Cardiac muscle cell (in vitro differentiated cells and primary cell): ENCODE data around the gene TRNT1. TPM values are rescaled to one million over a fixed set of nuclear protein-coding genes. Genes with fewer than 3 reads are reported as not detected.

Experiments used
- DNase-seq, 2 donors: peaks; one replicate each; pipeline versions ENCODE4 v3.0.0 to v3.0.0-alpha.2; 2010 to 2017; ENCODE audit warnings: low read depth in 1 of 2, low spot score in 1 of 2
- H3K27ac ChIP-seq: fragments of 200-600 bp; sonication (generic); 2 replicates; pipeline ENCODE4 v1.5.1; 2016
- H3K27me3 ChIP-seq: fragments of 200-600 bp; sonication (generic); 2 replicates; pipeline ENCODE4 v1.6.0; 2016; ENCODE audit warnings: control low read depth
- H3K36me3 ChIP-seq: fragments of 200-600 bp; sonication (generic); 2 replicates; pipeline ENCODE4 v1.5.1; 2016; ENCODE audit warnings: control low read depth
- H3K4me1 ChIP-seq: fragments of 200-600 bp; sonication (generic); 2 replicates; pipeline ENCODE4 v1.8.1; 2017; ENCODE audit warnings: low read depth, mild to moderate bottlenecking, mixed run types
- H3K4me3 ChIP-seq: fragments of 200-600 bp; sonication (generic); 2 replicates; pipeline ENCODE4 v1.5.1; 2016; ENCODE audit warnings: mild to moderate bottlenecking
- H3K9me3 ChIP-seq: fragments of 200-600 bp; sonication (generic); 2 replicates; pipeline ENCODE4 v1.5.1; 2017; ENCODE audit warnings: low read depth, mild to moderate bottlenecking, control low read depth
- polyA plus RNA-seq: library from polyadenylated mRNA; unstranded; fragments of >200 nt; fragmentation: Nextera tagmentation; extraction: Ambion mirVana; gene quantifications from 2 replicates; pipeline ENCODE4 v1.2.1, GENCODE V29; 2016
- total RNA-seq: library from RNA; depleted of rRNA; stranded (reverse); fragments of >200 nt; gene quantifications from 2 replicates; pipeline ENCODE4 v1.2.3, GENCODE V29; 2016
- TF ChIP-seq, protein P1 (sequence below): IDR thresholded peaks from 2 replicates; pipeline ENCODE4 v1.5.1; 2012; ENCODE audit warnings: low read depth, mild to moderate bottlenecking, low read length

The TRNT1 gene
- total and polyA plus RNA-seq, 2 experiments from 2014 or later, result 12.2 to 25.1 TPM

DNA sequence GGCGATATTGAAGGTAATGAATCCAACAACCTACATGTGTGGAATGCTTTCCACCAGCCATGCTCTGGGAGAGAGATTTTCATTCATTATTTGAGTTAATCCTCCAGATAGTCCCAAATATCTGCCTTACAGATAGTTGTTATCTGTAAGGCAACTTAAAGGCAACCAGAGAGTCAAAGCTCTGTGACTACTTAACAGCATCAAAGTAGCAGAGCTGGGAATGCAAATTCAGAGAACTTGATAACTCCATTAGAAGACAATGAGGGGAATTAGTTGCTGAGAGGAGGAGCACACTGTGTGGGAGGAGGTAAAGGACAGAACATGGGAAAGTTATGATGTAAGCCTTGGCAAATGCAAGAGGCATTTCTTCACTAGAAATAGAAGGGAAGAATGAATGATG, 63.2 kb downstream of the TRNT1 start:
- Histone ChIP-seq H3K27me3 (peaks cover 4% of the 10 kb centered on the region), H3K4me3 (no peak overlapping the region), H3K9me3 (no peaks in the 10 kb centered on the region), H3K36me3 (no peaks in the 10 kb centered on the region), H3K27ac (no peak overlapping the region), H3K4me1 (no peaks in the 10 kb centered on the region)
- TF ChIP-seq, protein P1, sequence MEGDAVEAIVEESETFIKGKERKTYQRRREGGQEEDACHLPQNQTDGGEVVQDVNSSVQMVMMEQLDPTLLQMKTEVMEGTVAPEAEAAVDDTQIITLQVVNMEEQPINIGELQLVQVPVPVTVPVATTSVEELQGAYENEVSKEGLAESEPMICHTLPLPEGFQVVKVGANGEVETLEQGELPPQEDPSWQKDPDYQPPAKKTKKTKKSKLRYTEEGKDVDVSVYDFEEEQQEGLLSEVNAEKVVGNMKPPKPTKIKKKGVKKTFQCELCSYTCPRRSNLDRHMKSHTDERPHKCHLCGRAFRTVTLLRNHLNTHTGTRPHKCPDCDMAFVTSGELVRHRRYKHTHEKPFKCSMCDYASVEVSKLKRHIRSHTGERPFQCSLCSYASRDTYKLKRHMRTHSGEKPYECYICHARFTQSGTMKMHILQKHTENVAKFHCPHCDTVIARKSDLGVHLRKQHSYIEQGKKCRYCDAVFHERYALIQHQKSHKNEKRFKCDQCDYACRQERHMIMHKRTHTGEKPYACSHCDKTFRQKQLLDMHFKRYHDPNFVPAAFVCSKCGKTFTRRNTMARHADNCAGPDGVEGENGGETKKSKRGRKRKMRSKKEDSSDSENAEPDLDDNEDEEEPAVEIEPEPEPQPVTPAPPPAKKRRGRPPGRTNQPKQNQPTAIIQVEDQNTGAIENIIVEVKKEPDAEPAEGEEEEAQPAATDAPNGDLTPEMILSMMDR, result no peak
- DNase-seq, result peak in 1 of 2 donors; percentile 20

DNA sequence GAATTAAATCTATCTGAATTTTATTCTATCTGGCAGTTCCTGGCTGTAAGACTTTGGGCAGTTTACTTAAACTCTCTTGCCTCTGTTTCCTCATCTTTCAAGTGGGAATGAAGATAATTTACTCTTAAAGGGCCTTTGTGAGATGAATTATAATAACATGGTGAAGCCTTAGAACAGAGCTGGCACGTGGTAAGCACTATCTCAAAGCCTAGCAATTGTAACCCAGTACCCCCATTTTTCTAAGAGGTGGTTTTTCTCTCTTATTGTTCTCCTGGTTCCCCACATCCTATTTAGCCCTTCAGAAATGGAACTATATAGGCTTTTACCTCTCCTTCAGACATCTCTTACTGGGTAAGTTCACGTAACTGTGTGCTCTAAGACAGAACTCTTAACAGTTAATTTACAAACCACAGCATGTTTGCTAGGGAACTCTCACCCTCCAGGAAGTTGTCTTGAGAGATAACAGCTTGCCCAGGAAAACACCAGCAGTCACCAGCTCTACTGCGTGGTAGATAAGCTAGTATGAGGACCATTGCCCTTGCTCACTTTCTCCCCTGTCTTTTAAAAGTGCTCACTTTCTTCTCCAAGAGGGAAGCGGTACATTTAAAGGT, 65.0 kb downstream of the TRNT1 start:
- H3K4me3 ChIP-seq, result no peak overlapping the region
- TF ChIP-seq, protein P1, result no peak
- H3K27me3 ChIP-seq, result peaks cover 8% of the 10 kb centered on the region
- no peaks in the 10 kb centered on the region for H3K4me1 ChIP-seq
- no peaks in the 10 kb centered on the region for H3K36me3 ChIP-seq
- H3K27ac ChIP-seq, result no peak overlapping the region
- peak; percentile 8 to 48 for DNase-seq
- no peaks in the 10 kb centered on the region for H3K9me3 ChIP-seq

DNA sequence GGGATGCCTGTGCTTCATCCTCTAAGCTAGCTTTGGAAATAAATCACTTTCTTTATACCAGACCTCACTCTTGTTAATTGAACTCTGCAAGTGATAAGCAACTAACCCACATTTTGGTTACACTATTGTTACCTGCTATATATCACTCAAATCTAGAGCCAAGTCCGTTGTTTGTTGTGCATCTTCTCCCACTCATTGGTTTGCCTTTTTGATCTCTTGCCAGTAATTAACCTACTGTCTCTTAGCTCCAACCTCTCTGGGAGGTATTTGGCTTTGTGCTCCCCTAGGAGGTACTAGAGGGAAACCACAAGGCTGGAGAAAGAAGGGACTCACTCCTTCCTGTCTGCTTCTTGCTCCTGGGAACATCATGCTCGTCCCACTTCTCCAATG, 65.5 kb downstream of the TRNT1 start:
- H3K27ac ChIP-seq, result no peak overlapping the region
- H3K4me1 ChIP-seq, result no peaks in the 10 kb centered on the region
- no peaks in the 10 kb centered on the region for H3K36me3 ChIP-seq
- no peak for DNase-seq
- H3K9me3 ChIP-seq, result no peaks in the 10 kb centered on the region
- TF ChIP-seq, protein P1, result no peak
- no peak overlapping the region for H3K4me3 ChIP-seq
- peaks cover 8% of the 10 kb centered on the region for H3K27me3 ChIP-seq

DNA sequence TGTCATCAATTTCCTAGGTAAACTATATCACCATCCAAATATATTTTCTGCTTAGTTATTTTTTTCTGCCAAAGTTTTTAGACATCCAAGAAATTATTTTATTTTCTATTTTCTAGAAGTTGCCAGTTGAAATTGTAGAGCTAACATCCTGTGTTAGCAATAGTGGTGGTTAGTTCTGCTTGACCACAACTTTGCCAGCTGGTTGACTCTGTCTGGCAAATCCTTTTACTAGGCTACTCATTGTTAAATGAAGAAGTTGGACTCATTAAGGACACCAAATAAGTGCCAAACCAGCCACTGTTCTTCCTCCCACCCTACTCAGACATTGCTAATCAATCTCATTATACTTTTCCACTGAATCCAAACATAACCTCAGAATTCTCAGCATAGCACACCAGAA, 68.1 kb downstream of the TRNT1 start:
- Histone ChIP-seq H3K27ac (no peak overlapping the region), H3K36me3 (no peaks in the 10 kb centered on the region), H3K4me3 (no peak overlapping the region), H3K9me3 (no peaks in the 10 kb centered on the region), H3K4me1 (no peaks in the 10 kb centered on the region), H3K27me3 (peaks cover 27% of the 10 kb centered on the region)
- no peak for DNase-seq
- TF ChIP-seq, protein P1, result no peak

DNA sequence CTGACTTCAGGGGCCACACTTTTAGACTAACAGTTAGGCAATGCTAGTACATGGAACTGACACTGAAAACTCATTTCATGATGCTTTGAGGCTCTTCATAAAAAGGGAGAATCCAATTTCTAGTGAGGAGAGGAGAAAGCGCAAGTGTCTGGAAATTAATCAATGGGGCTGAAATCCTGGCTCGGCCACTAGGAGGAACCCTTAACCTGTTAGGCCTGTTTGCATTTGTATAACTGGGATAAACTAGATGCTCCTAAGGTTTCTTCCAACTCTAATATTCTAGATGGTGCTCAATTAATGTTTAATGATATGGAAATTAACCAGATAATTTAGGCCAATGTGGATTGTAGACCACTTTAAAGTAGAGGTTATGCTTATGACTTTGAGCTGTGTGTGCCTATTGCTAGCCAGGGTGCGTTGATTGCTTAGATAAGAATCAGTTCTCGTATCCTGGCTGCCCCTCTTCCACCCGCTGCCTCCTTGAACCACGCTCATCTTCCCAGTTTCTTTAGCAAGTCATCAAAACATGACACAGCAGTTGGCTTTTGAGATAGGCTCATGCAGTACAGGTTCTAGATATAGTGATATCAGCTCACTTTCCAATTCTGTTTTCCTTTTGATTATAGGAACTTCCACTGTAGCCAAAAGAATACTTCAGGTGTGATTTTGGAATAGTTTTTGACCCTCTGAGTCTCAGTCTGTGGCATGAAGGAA, 69.6 kb downstream of the TRNT1 start:
- no peaks in the 10 kb centered on the region for H3K36me3 ChIP-seq
- no peaks in the 10 kb centered on the region for H3K9me3 ChIP-seq
- no peak overlapping the region for H3K27ac ChIP-seq
- no peaks in the 10 kb centered on the region for H3K4me1 ChIP-seq
- TF ChIP-seq, protein P1, result peak; percentile 49
- DNase-seq, result peak; percentile 12 to 42
- no peak overlapping the region for H3K4me3 ChIP-seq
- H3K27me3 ChIP-seq, result peaks cover 30% of the 10 kb centered on the region

Other genes starting within 250 kb of the TRNT1 start
- gene IL5RA, start 16.6 kb upstream of the TRNT1 start, total RNA-seq, result 0.07 TPM in 1 of 2 replicates, not detected in the other
- not detected in 2 replicates for gene IL5RA, start 16.6 kb upstream of the TRNT1 start, polyA plus RNA-seq
- gene CRBN, start 52.8 kb downstream of the TRNT1 start, total RNA-seq, result 47.3 and 63.0 TPM in 2 replicates
- 44.5 and 47.2 TPM in 2 replicates for gene CRBN, start 52.8 kb downstream of the TRNT1 start, polyA plus RNA-seq